Activated gamma-delta T cell treated with Interleukin-2 at 50 U/mL for 16 hours (primary cell): Measurements from ENCODE around the gene SELENOW.

Experiments
- DNase-seq: peaks from one replicate; pipeline ENCODE4 v3.0.0-alpha.2; 2020

SELENOW gene

GRCh38 chr19:47826800-47827199, 48.3 kb downstream of the SELENOW start:
- DNase-seq, result no peak

DNA sequence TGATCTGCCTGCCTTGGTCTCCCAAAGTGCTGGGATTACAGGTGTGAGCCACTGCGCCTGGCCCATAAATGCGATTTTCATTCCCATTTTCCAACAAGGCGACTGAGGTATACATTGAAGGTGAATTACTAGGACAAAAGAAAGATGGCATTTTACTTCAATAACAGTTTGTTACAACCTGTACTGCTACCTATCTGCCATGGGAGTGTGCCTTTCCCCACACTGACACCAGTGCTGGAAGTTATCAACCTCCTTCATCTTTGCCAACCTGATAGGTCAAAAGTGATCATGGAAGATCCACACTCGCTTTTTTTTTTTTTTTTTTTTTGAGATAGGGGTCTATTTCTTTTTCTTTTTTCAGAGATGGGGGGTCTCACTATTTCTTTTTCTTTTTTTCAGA, 54.2 kb downstream of the SELENOW start:
- no peak for DNase-seq
